Activated CD8-positive, alpha-beta memory T cell treated with anti-CD3 and anti-CD28 coated beads for 36 hours (primary cell): Measurements from ENCODE around the gene EXOG. TPM values are rescaled to one million over a fixed set of nuclear protein-coding genes. Genes with fewer than 3 reads are reported as not detected.

ENCODE experiments used
- CTCF ChIA-PET: fragments of 350-600 bp; sonication (Branson Sonifier 250); formaldehyde crosslinking; loops from one replicate; lab custom pipeline; 2021; ENCODE audit warnings: antibody characterized with exemption; lab: Charles Lee
- POLR2A ChIA-PET: fragments of 350-600 bp; sonication (Branson Sonifier 250); formaldehyde crosslinking; loops from one replicate; lab custom pipeline; 2021; ENCODE audit warnings: antibody characterized with exemption; lab: Charles Lee
- total RNA-seq, 2 experiments: library from RNA; stranded (reverse); gene quantifications; one replicate each; pipeline ENCODE4 v1.2.3, GENCODE V29; 2021

Gene EXOG
- total RNA-seq, 2 experiments from 2014 or later = 16.7 to 17.7 TPM

- ChIA-PET POLR2A (no interaction called here), CTCF (interaction anchor here (1.4 kb wide), 1 partner anchor 11 kb away, joined by 3 read pairs; no protein-coding TSS in a partner anchor)
These were observed 5.7 kb upstream of the EXOG start for GRCh38 chr3:38490281-38491030.

GRCh38 chr3:38491215-38491614 is 4.9 kb upstream of the EXOG start:
- ChIA-PET POLR2A (no interaction called here), CTCF (no interaction called here)

- POLR2A ChIA-PET = no interaction called here
- CTCF ChIA-PET = interaction anchor here (1.1 kb wide), 1 partner anchor 29 kb away, joined by 3 read pairs; no protein-coding TSS in a partner anchor
These were observed 3.1 kb upstream of the EXOG start for GRCh38 chr3:38493031-38493430.

GRCh38 chr3:38497031-38497430 is 891 bp downstream of the EXOG start:
- ChIA-PET POLR2A (interaction anchor here (0.6 kb wide), 4 partner anchors 17 to 957 kb away, joined by 5 to 21 read pairs (median 6); no protein-coding TSS in a partner anchor), CTCF (interaction anchor here (0.6 to 1.8 kb wide), 12 partner anchors 9 to 844 kb away, joined by 3 to 7 read pairs (median 4); partner anchors contain the start of gene XYLB)

DNA sequence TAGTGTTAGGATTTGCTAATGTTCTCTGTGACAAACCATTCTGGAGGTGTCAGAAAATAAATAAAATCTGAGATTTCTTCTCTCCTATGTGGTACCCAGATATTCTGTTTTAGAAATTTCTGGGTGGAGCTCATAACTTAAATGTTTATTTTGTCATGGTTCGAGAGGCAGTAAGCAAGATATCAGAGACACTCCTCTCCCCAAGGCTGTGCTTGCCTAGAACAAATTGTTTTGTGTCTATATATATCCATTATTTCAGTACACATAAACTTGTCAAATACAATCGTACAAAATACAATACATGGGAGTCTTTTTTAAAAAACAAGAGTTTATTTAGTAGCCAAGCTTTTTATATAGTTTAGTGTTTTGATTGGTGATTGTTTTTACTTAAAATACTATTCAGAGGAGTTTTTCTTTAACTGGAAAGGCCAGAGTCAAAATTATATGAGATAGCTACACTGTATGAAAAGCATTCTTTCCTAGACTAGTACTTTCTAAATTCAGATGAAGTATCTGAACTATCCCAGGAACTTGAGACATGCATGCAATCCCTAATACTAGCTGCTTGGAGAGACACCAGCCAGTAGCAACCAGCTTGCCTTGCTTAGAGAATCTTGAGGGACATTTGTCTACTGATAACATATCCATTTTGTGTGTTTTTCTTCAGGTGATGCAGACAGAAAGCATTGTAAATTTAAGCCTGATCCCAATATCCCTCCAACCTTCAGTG is 4.7 kb downstream of the EXOG start:
- ChIA-PET CTCF (interaction anchor here (0.7 to 1.5 kb wide), 2 partner anchors 20 to 21 kb away, joined by 3 to 4 read pairs; no protein-coding TSS in a partner anchor), POLR2A (no interaction called here)

DNA sequence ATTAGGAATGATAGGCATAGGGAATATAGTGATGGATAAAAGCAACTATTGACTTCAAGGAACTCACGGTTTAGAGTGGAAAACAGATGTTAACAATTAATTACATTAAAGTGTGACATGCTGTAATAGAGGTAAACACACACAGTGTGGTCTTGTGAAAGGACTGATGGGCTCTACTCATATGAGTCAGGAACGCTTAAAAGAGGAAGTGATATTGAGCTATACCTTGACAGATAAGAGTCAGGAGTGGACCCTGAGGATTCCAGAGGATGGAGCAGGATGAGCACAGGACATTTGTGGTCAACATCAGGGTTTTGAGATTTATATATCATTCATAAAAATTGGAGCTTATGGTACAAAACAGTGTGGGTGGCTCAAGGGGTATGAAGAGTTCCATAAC is 11.0 kb downstream of the EXOG start:
- ChIA-PET CTCF (interaction anchor here (1.3 kb wide), 1 partner anchor 11 kb away, joined by 3 read pairs; the partner anchor contains the start of gene EXOG), POLR2A (no interaction called here)

DNA sequence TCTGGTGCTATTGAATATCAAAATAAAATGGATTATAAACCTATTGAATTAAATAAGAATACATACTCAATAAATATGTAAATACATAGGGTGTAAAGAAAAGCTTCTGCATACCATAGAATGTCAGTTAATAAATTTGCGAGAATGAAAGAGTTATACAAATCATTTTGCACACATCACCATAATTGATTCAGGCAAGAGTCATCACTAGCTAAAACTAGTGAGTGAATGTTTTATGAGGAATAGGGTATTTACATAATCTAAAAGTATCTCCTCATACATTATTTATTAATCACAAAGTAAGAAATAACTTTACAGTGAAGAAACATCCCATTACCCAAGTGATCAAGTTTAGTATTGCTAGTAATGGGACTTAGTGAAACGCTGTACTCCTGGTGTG is 13.6 kb downstream of the EXOG start:
- POLR2A ChIA-PET = no interaction called here
- CTCF ChIA-PET = no interaction called here

GRCh38 chr3:38510631-38511030 is 14.5 kb downstream of the EXOG start:
- CTCF ChIA-PET = interaction anchor here (1.0 to 1.2 kb wide), 3 partner anchors 14 to 164 kb away, joined by 3 read pairs; partner anchors contain the start of genes EXOG and XYLB

GRCh38 chr3:38511546-38511945 is 15.4 kb downstream of the EXOG start:
- CTCF ChIA-PET = interaction anchor here (1.1 to 1.2 kb wide), 2 partner anchors 15 to 33 kb away, joined by 3 read pairs; partner anchors contain the start of gene EXOG
- POLR2A ChIA-PET = no interaction called here

More at GRCh38 chr3:38510631-38511030, 14.5 kb downstream of the EXOG start:
- POLR2A ChIA-PET = no interaction called here

- ChIA-PET POLR2A (no interaction called here), CTCF (interaction anchor here (2.4 kb wide), 1 partner anchor 136 kb away, joined by 7 read pairs; no protein-coding TSS in a partner anchor)
These were observed 19.2 kb downstream of the EXOG start for GRCh38 chr3:38515367-38515766.

DNA sequence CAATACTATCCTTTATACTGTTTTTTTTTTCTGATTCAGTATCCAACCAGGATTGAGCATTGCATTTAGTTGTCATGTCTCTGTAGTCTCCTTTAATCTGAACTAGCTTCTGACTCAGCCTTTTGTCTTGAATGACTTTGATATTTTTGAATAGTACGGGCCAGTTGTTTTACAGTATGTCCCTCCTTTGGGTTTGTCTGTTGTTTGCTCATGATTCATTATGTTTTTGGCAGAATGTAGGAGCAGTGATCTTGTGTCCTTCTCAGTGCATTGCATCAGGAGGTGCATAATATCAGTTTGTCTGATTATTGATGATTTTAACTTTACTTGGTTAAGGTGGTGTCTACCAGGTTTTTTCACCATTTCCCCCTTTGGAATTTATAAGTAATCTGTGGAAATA is 20.5 kb downstream of the EXOG start:
- ChIA-PET POLR2A (no interaction called here), CTCF (no interaction called here)

DNA sequence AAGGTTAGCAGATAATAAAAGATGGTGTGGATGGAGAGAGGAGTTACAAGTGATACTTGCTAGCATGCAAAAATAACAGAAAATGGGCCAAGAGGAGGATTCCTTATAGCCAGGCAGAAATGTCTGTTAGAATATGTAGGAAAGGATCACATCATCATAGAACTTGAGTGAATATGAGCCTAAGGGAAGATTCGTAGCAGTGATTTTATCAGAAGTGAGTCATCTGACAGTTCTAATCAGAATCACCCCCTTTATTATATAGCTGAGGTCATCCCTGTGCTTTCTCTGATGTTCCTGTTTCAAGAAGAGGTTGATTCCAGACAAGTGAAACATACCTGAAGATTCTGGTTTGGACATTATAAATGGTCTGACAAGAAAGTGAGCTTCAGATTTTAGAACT is 22.9 kb downstream of the EXOG start:
- CTCF ChIA-PET = interaction anchor here (1.6 kb wide), 1 partner anchor 132 kb away, joined by 7 read pairs; no protein-coding TSS in a partner anchor
- POLR2A ChIA-PET = no interaction called here

GRCh38 chr3:38519651-38520050 is 23.5 kb downstream of the EXOG start:
- CTCF ChIA-PET = interaction anchor here (1.6 kb wide), 1 partner anchor 131 kb away, joined by 7 read pairs; no protein-coding TSS in a partner anchor
- POLR2A ChIA-PET = no interaction called here

GRCh38 chr3:38521391-38521987 is 25.3 kb downstream of the EXOG start:
- ChIA-PET POLR2A (no interaction called here), CTCF (interaction anchor here (0.7 to 2.5 kb wide), 11 partner anchors 18 to 478 kb away, joined by 3 to 14 read pairs (median 4); partner anchors contain the start of gene EXOG)

DNA sequence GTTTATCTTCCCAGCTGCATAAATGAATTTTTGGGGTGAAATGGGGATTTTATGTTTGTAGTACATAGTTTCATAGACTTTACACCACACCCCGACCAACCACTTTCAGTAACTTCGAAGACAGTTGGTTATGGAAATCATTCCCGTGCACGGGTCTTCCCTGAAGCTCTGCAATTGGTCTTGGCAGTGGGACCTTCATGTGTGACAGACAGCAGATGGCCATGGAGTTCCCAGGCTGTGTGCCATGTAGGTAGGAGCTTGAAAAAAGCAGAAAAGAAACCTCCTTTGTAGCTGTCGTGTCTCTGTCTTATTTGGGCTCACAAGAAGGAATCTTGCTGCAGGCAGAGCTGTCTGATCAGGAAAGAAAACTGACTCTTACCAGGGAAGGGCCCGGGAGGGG is 25.9 kb downstream of the EXOG start:
- ChIA-PET POLR2A (no interaction called here), CTCF (interaction anchor here (0.9 to 2.5 kb wide), 11 partner anchors 17 to 478 kb away, joined by 3 to 14 read pairs (median 4); partner anchors contain the start of gene EXOG)

DNA sequence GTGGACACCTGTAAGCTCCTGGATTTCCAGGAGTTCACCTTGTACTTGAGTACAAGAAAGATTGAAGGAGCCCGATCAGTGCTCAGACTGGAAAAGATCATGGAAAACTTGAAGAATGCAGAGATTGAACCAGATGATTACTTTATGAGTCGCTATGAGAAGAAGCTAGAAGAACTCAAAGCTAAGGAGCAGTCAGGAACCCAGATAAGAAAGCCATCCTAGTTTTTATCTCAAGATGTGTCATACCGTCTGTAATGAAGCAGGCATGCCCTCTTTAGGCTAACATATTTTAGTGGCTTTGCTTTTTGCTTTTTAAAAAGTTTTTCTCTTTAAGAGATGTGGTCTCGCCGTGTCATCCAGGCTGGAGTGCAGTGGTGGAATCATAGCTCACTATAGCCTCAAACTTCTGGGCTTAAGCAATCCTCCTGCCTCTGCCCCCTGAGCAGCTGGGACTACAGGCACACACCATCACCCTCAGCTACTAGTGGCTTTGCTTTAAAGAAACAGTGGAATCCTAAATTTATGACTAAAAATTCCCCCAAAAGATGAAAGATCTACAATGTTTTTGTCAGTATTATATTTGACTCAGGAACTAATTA is 28.1 kb downstream of the EXOG start:
- POLR2A ChIA-PET = no interaction called here

GRCh38 chr3:38526792-38527191 is 30.7 kb downstream of the EXOG start:
- ChIA-PET CTCF (interaction anchor here (0.7 kb wide), 1 partner anchor 23 kb away, joined by 3 read pairs; no protein-coding TSS in a partner anchor), POLR2A (no interaction called here)

More for the DNA sequence above, 28.1 kb downstream of the EXOG start:
- CTCF ChIA-PET = interaction anchor here (0.6 to 1.8 kb wide), 2 partner anchors 131 to 724 kb away, joined by 3 read pairs; no protein-coding TSS in a partner anchor

DNA sequence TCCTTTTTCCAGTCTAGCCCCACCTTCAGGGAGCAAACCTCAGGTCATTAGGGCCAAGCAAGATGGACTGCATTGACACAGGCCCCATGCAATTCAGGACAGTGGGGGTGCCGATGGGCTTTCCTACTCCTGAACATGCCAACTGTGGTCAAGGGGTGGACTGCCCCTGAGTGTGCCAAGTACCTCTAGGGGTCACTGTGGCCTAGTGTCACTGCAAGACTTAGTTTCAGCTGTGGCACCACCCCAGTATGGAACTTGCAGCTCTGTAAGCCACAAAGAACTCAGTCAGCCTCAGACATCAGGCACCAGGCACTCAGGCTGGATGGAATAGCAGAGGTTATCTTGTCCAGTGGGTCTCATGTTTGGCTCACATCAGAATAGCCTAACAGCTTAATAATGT is 32.3 kb downstream of the EXOG start:
- ChIA-PET POLR2A (no interaction called here), CTCF (no interaction called here)

DNA sequence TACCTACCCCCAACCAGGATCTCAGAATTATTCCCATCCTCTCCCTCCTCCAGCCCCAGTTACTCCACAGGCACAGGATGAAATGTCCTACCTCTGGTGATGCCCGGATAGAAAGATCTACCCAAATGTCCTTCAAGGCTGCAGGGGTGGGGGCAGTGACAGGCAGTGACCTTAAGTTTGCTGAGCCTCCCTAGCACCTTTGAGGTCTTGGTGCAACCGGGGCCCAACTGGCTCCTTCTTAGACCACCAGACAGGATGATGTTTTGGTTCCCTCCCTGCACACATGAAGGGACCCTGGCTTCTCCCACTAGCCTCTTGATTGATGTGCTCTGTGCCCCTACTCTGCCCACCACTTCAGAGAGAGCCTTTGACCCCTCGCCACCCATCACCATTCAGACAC is 36.4 kb downstream of the EXOG start:
- ChIA-PET POLR2A (no interaction called here), CTCF (no interaction called here)
